Omental fat pad (tissue), 4 donors: ENCODE measurements around the gene GDF2. TPM values are rescaled to one million over a fixed set of nuclear protein-coding genes. Genes with fewer than 3 reads are reported as not detected.

Experiments used
- ATAC-seq: fragments of 150-250 bp; one replicate; pipeline ENCODE4 v1.9.1; 2016; ENCODE audit warnings: mild to moderate bottlenecking, moderate library complexity; ENCODE audit not compliant: low FRiP score
- DNase-seq: peaks from one replicate; pipeline ENCODE4 v3.0.0-alpha.2; 2019; ENCODE audit warnings: low spot score
- total RNA-seq, 4 donors: library from RNA; depleted of rRNA; stranded (reverse); fragments of >200 nt; gene quantifications; one replicate each; pipeline ENCODE4 v1.1.0, GENCODE V29; 2016
- TF ChIP-seq, protein P1 (sequence below), 3 donors: fragments of 450-650 bp; IDR thresholded peaks; one replicate each; pipeline ENCODE4 v1.5.1; 2016 to 2017; ENCODE audit warnings: antibody characterized with exemption in 3 of 3, mild to moderate bottlenecking in 3 of 3, moderate library complexity in 2 of 3

Gene GDF2
- total RNA-seq, 4 donors from 2014 or later = not detected

DNA sequence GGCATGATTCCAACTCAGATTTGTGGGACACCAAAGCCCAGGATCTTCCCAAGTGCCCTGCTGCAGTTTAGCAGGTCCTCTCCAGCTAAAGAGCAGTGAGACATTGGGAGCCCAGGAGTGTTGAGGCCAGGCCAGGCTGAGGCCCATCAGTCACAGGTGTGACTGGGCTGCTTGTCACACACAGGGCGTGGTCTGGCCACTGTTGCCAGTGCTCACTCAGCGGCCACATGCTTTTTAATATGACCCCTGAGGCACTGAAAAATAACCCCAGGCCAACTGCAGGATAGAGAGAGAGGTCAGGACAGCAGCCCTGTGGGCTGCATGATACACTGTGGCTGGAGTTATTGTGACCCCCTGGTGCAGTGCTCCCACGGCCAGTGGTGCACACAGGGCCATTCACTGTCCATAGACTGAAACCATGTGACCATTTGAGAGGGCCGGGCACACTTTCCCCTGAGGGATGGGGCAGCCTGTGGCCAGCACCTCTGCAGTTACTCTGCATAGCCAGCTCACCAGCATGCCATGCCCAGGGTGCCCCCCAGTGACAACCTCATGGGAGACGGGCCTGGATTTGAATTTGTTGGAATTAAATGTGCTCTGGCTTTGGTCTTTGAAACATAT, 4.2 kb downstream of the GDF2 start:
- ATAC-seq (no peak), DNase-seq (no peak)
- TF ChIP-seq, protein P1, sequence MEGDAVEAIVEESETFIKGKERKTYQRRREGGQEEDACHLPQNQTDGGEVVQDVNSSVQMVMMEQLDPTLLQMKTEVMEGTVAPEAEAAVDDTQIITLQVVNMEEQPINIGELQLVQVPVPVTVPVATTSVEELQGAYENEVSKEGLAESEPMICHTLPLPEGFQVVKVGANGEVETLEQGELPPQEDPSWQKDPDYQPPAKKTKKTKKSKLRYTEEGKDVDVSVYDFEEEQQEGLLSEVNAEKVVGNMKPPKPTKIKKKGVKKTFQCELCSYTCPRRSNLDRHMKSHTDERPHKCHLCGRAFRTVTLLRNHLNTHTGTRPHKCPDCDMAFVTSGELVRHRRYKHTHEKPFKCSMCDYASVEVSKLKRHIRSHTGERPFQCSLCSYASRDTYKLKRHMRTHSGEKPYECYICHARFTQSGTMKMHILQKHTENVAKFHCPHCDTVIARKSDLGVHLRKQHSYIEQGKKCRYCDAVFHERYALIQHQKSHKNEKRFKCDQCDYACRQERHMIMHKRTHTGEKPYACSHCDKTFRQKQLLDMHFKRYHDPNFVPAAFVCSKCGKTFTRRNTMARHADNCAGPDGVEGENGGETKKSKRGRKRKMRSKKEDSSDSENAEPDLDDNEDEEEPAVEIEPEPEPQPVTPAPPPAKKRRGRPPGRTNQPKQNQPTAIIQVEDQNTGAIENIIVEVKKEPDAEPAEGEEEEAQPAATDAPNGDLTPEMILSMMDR (IDR thresholded peaks at IDR 0.05) = no peak

DNA sequence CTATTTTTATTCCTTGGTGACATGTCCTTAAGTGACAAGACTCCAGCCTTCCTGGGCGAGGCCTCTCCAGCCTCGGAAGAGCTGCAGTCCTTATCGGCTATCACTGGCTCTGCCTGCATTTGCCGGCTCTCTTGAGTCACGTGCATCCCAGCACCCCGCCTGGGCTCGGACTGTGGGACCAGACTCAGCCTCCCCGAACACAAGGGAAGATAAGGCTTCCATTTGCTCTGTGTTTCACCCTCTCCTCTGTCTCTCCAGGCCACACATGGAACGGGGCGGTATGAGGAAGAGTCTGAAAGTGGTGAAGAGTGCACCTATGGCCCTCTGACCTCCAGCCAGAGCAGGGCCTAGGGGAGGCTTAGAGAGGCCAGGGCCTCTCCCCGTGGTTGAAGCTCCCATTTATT, 4.7 kb downstream of the GDF2 start:
- TF ChIP-seq, protein P1 (IDR thresholded peaks at IDR 0.05) = no peak
- no peak for ATAC-seq
- no peak for DNase-seq

DNA sequence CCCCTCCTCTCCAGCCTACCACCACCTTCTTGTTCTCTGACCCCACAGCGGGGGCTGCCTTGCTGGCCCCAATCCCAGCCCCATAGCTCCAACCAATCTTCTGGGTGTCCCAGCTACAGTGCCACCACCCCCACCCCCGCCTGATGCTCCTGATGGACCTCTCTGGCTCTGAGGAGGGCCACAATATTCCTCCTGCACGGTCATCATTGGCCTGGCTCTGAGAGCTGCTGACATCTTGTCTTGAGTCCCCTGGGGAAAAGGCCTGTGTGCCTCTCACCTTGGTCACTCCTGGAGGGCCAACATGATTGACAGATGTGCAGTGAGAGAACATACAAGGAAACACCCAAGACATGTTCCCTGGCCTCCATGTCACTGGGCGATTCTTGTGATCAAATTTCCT, 7.6 kb downstream of the GDF2 start:
- TF ChIP-seq, protein P1 (IDR thresholded peaks at IDR 0.05) = no peak
- ATAC-seq = no peak

DNA sequence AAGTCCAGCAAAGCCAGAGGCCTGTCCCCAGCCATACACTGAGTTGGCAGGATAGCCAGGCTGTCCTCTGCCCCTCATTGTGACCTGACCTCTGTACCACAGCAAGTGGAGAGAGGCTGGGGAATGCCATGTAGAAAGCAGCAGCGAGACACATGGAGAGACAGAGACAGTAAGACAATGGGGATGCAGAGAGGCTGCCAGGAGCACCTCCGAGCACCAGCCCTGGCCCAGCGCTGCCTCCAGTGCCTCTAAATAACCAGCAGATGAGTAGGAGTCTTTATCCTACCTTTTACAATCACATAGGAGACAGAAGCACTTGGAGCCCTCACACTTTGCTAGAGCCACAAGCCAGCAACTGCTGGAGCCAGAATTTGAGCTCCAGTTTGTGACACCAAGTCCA, 8.1 kb downstream of the GDF2 start:
- TF ChIP-seq, protein P1 (IDR thresholded peaks at IDR 0.05) = no peak
- ATAC-seq (no peak), DNase-seq (no peak)

More for the DNA sequence above, 7.6 kb downstream of the GDF2 start:
- no peak for DNase-seq

DNA sequence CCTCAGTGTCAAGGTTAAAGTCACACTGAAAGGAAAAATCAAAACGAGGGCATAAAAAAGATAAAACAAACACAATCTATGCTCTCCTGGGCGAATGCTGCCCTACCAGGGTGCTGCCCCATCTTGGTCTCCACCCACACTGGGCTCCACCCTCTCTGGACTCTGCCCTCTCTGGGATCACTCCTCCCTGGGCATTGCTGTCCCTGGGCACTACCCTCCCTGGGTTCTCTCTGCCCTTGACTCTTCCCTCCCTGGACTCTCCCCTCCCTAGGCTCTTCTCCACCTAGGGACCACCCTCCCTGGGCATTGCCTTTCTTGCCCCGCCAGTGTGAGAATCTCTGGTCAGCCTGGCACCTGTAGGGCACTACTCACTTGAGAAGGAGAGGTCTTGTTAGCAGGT, 8.6 kb downstream of the GDF2 start:
- no peak for DNase-seq
- no peak for ATAC-seq
- TF ChIP-seq, protein P1 (IDR thresholded peaks at IDR 0.05) = no peak

DNA sequence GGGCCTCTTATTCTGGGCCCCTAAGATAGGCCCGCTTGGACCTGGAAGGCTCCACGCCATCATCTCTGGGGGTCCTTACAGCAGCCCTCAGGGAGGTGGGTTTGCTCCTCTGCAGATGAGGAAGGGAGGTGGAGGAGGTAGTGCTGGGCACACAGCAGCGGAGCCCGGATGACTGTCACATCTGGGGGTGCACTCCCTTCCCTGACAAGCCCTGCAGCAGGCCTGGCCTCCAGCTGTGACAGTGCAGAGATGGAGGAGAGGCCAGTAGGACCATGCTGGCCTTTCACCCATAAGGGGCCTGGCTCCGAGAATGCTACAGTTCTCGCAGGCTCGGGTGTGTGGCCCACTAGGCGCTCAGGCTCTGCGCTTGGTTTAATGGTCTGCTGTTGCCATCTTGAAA, 9.2 kb downstream of the GDF2 start:
- no peak for DNase-seq
- TF ChIP-seq, protein P1 (IDR thresholded peaks at IDR 0.05) = no peak
- no peak for ATAC-seq

DNA sequence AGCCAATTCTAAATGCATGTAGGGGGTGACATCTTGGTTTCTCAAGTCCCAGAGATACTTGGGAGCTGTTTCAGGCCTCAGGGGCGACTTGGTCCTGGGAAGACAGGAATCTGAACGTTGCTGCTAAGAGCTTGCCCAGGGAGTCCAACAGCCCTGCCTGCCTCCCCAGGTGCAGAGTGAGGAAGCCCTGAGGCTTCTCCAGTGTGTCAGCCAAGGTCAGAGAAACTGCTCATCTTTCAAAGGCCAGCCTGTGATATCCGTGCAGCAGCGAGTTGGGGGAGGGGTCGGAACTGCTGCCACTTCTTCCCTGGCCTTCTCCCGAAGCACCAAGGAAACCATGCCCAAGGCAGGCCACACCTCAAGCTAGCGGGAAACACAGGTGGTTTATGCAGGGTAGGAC, 9.7 kb downstream of the GDF2 start:
- TF ChIP-seq, protein P1 (IDR thresholded peaks at IDR 0.05) = no peak
- ATAC-seq (no peak), DNase-seq (no peak)
